ENCODE data around the gene CDK11A.
"Not testable (repeated sequence)": the region's sequence is repeated elsewhere in the genome, so short reads cannot be mapped to it uniquely, and the experiment has no call there.

Gene CDK11A

DNA sequence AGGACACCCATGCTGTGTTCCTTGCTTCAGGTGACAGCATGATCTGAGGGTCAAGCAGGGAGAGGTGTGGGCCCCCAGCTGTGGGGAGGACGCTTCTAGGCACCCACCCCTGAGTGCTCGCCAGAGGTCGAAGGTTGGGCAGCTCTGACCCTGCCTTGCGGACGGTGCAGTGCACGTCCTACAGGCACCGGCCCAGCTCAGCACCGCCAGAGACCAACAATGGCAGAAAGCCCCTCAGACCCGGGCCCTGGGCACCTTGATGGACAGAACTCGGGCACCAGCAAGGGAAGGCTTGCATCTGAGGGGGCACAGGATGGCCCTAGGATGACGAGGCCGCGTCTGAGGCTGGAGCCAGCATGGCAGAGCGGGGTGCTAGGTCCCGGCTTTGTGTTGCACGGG, 29.4 kb upstream of the CDK11A start:
- DNase-seq (ENCODE audit: low spot score): no peak
- TF ChIP-seq, protein P1, sequence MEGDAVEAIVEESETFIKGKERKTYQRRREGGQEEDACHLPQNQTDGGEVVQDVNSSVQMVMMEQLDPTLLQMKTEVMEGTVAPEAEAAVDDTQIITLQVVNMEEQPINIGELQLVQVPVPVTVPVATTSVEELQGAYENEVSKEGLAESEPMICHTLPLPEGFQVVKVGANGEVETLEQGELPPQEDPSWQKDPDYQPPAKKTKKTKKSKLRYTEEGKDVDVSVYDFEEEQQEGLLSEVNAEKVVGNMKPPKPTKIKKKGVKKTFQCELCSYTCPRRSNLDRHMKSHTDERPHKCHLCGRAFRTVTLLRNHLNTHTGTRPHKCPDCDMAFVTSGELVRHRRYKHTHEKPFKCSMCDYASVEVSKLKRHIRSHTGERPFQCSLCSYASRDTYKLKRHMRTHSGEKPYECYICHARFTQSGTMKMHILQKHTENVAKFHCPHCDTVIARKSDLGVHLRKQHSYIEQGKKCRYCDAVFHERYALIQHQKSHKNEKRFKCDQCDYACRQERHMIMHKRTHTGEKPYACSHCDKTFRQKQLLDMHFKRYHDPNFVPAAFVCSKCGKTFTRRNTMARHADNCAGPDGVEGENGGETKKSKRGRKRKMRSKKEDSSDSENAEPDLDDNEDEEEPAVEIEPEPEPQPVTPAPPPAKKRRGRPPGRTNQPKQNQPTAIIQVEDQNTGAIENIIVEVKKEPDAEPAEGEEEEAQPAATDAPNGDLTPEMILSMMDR (IDR thresholded peaks at IDR 0.05): no peak
- H3K27ac ChIP-seq: no peak overlapping the region
- H3K4me3 ChIP-seq: no peak overlapping the region

DNA sequence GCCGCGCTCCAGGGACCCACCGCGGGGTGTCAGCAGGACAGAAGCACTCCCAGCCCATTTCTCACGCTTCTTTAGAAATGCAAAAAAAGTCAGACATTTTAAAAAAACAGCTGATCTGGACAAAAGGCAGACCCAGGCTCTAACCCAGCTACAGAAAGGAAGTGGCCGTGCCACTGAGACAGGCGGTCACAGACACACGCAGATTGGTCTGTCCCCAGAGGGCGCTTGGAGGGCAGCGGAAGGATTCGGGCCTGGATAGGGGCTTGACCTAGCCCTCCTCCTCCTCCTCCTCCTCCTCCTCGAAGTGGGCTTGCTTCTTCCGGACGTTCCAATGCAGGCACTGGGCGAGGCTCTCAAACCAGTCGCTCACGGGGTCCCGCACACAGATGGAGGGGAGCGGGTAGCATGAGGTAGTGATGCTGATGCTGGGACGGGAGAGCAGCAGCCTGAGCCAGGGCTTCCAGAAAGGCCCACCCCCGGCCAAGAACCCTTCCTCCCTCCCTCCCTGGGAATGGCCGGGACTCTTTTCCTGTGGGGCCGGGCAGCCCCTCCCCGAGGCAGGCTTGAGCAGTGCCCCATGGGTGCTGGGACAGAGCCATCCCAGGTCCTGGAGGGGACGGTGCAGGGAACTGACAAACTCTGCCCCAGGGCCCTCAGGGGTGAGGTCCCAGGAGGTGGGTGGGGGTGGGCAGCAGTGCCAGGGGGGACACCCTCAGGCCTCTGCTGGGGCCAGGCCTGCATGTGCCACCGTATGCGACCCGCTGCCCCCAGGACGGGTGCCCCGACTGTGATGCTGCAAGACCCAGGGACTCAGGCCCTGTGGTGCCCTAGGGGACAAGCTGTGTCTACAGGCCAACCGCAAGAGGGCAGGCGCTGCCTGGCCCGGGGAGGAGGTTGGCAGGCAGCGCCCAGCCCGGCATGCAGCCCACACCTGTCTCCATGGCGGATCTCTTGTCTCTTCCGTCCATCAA, 28.8 kb upstream of the CDK11A start:
- DNase-seq (ENCODE audit: low spot score): no peak
- TF ChIP-seq, protein P1 (IDR thresholded peaks at IDR 0.05): no peak
- H3K4me3 ChIP-seq: no peak overlapping the region
- H3K27ac ChIP-seq: no peak overlapping the region

DNA sequence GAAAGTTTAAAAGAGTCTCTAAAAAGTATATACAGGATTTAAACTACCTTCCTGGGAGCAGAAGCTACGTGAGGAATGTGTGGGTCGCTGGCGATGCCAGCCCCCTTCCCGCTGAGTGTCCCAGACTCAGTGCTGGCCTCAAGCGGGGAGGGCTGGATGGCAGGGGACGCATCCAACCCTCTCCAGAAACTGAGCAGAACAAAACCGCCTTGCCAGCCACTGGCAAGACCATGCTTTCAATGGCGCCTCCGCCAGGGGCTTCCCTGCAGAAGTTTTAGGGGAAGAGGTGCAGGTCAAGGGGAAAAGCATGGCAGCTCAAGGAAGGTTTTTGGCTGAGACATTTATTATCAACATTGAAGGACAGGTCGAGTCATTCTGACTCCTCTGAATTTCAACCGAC, 28.0 kb upstream of the CDK11A start:
- Histone ChIP-seq H3K27ac (no peak overlapping the region), H3K4me3 (no peak overlapping the region)
- TF ChIP-seq, protein P1 (IDR thresholded peaks at IDR 0.05): no peak
- no peak for DNase-seq (ENCODE audit: low spot score)

GRCh38 chr1:1749941-1750340, 25.8 kb upstream of the CDK11A start:
- DNase-seq (ENCODE audit: low spot score); H3K4me3 ChIP-seq; H3K27ac ChIP-seq: not testable (repeated sequence)

DNA sequence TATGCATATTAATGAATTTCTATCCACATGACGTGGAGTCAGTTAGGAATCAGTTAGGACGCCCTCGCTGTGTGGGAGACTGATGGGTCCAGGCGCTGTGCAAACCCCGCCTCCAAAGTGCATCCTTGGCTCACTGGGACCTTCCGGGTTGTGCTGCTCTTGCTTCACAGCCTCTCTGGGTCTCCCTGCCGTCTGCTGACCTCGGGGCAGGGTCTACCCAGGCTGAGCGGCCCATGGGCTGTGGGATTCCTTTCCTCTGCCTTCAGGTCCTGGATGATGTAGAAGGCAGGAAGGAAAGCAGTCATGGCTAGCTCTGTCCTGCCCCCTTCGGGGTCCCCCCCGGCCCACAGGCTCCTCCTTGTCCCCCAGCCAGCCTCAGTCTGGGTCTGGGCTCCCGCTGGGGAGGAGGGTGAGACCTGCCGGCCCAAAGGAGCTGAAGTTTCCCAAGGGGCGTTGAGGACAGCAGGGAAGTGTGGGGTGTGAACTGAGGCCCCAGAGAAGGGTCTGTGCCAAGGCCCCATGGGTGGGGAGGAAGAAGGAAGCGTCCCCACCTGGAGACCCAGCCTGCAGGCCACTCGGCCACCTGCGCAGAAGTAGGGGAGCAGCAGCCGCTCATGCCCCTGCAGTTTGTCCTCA, 24.6 kb upstream of the CDK11A start:
- no peak for DNase-seq (ENCODE audit: low spot score)
- no peak overlapping the region for H3K4me3 ChIP-seq
- TF ChIP-seq, protein P1 (IDR thresholded peaks at IDR 0.05): no peak
- no peak overlapping the region for H3K27ac ChIP-seq

DNA sequence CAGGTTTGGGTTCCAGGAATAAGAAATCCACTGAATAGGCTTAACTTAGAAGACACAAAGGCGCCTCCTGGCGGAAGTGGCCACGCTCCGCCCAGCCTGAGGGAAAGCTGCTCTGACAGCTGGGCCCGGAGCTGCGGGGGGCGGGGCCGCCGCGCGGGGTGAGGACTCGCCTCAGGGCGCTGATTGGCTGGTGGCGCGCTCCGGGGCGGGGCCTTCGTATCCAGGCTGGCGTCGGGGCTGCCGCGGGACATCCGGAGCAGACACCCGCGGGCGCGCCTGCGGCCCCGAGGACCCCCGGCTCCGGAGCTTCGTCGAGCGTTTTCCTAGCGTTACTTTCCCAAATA, 22.4 kb upstream of the CDK11A start:
- peak overlapping the region; percentile 57 to 91 for H3K27ac ChIP-seq
- H3K4me3 ChIP-seq: peak overlapping the region; percentile 82
- not testable (repeated sequence) for DNase-seq (ENCODE audit: low spot score)

DNA sequence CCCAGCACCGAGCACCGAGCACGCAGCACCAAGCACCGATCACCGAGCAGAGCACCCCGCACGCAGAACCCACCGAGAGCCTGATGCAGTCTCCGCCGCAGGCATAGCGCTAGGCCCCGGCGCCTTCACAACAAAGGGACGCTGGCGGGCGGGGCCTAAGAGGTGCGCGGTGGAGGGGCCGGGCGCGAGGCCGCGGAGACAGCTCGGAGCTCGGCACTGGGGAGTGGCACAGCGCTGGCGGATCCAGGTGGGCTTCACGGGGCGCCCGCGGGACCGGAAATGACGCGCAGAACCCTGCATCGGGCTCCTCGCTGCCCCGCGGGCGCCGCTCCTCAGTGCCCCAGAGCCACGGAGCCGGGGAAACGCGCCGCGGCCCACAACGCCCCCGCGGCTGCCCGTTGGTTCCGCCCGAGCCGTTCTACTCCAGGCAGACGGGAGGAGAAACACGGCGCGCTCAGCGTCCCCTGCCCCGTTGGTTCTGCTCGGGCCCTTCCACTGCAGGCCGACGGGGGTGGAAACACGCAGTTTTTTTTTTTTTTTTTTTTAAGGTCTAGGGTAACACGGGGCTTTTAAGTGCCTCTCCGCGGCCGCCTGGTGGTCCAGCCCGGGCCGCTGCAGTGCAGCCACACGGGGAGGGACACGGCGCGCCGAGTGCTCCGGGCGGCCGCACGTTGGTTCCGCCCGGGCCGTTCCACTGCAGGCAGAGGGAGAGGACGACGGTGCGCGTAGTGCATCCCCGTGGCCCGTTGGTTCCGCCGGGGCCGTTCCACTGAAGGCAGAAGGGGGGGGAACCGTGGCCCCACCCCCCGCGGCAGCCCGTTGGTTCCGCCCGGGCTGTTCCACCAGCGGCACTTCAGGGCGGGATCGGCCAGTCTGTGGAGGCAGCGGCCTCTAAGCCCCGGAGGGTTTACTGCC, 21.8 kb upstream of the CDK11A start:
- peak overlapping the region; percentile 82 for H3K4me3 ChIP-seq
- peak; percentile 86 for DNase-seq (ENCODE audit: low spot score)

DNA sequence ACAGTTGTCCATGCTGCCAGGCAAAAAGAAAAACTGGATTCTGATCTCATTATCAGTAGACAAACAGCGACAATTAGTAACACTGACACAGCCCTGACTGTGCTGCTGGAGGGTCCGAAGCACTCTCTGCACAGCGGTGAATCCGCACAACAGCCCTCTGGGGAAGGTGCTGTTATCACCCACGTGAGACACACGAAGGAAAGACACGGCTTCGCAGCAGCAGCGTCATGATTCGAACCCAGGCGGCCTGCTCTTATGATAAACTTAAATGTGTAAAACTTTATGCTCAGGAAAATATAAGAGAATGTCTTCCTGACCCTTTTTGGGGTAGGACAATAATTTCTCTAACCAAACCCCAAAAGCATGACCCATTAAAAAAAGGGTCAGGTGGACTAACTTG, 18.4 kb upstream of the CDK11A start:
- not testable (repeated sequence) for H3K27ac ChIP-seq; H3K4me3 ChIP-seq; DNase-seq (ENCODE audit: low spot score)

More for the DNA sequence above, 21.8 kb upstream of the CDK11A start:
- peak overlapping the region; percentile 57 to 91 for H3K27ac ChIP-seq

- not testable (repeated sequence) for H3K4me3 ChIP-seq; DNase-seq (ENCODE audit: low spot score)
- H3K27ac ChIP-seq: peak overlapping the region in 1 of 2 donors; percentile 63
These were observed 16.9 kb upstream of the CDK11A start for GRCh38 chr1:1741013-1741412.

DNA sequence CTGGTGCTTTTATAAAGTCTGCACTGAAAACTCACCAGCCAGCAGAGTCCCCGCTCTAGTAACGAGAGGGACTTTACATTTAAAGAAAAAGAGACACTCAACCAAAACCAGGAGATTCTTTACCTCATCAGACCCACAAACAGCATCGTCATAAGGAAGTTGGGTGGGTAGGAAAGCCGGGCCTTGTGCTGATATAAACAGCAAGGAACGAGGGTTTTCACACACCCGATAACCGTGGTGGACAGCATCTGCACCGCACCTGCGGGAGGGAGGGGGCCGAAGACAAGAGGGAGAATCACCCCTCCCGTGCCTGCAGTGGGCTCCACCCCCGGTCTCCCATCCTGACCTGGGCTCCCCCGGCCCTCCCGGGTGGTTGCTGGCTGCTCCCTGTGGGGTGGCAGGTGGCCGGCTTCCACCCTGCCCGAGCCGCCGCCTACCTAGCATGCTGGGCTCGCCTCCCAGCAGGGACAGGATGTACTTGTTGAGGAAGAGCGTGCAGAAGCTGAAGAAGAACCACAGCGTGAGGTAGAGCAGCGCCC, 14.7 kb upstream of the CDK11A start:
- H3K27ac ChIP-seq; H3K4me3 ChIP-seq; DNase-seq (ENCODE audit: low spot score): not testable (repeated sequence)

- peak; percentile 45 for DNase-seq (ENCODE audit: low spot score)
- not testable (repeated sequence) for H3K4me3 ChIP-seq, H3K27ac ChIP-seq
These were observed 13.8 kb upstream of the CDK11A start for GRCh38 chr1:1737675-1738590.

Measured in coronary artery (tissue), 2 donors.